ENCODE results near the gene DONSON. TPM values are rescaled to one million over a fixed set of nuclear protein-coding genes. Genes with fewer than 3 reads are reported as not detected.

Gene DONSON
- total RNA-seq, 1 experiment from 2014 or later: 35.3 TPM

GRCh38 chr21:33539616-33540015, 48.9 kb downstream of the DONSON start:
- Histone ChIP-seq H4K91ac (ENCODE audit: insufficient read length, low read depth, low read length) (no peak overlapping the region), H2BK15ac (ENCODE audit: low read depth, low read length) (no peak overlapping the region), H3K79me2 (ENCODE audit: insufficient read depth, low read length) (peaks cover 30% of the 10 kb centered on the region), H2AFZ (ENCODE audit: low read length) (no peak overlapping the region), H2BK20ac (ENCODE audit: low read depth, low read length, poor library complexity, severe bottlenecking) (no peak overlapping the region), H3K23me2 (ENCODE audit: insufficient read length, low read depth, low read length, poor library complexity, severe bottlenecking) (no peaks in the 10 kb centered on the region), H3K14ac (ENCODE audit: insufficient read depth, low read length) (no peak overlapping the region), H2BK120ac (ENCODE audit: low read depth, low read length, poor library complexity, severe bottlenecking) (no peak overlapping the region), H3K4me1 (ENCODE audit: insufficient read depth, low read length) (no peaks in the 10 kb centered on the region), H4K20me1 (ENCODE audit: control insufficient read depth, insufficient read depth, insufficient read length) (no peaks in the 10 kb centered on the region), H3K56ac (ENCODE audit: insufficient read length, low read depth, low read length) (no peak overlapping the region), H3K79me1 (ENCODE audit: insufficient read depth, low read depth, low read length, poor library complexity, severe bottlenecking) (peaks cover 7% of the 10 kb centered on the region), H2BK12ac (ENCODE audit: insufficient read length, low read depth, low read length) (no peak overlapping the region), H3K4ac (ENCODE audit: low read depth, low read length) (no peak overlapping the region), H4K5ac (ENCODE audit: insufficient read length, low read depth, low read length) (no peak overlapping the region), H3K27me3 (ENCODE audit: insufficient read depth, low read length) (no peaks in the 10 kb centered on the region), H2AK5ac (ENCODE audit: insufficient read length, low read length) (no peak overlapping the region), H3K23ac (ENCODE audit: insufficient read length, low read depth, low read length) (no peak overlapping the region), H3K9me3 (ENCODE audit: control insufficient read depth, low read depth, low read length) (no peaks in the 10 kb centered on the region), H3T11ph (ENCODE audit: low read length) (no peak overlapping the region), H3K27ac (ENCODE audit: insufficient read length, low read depth, low read length) (no peak overlapping the region), H2BK5ac (ENCODE audit: insufficient read length, low read length) (no peak overlapping the region), H3K9ac (ENCODE audit: extremely low read depth, insufficient read length, low read length) (no peak overlapping the region), H3K18ac (ENCODE audit: insufficient read length, low read depth, low read length) (no peak overlapping the region), H3K4me2 (ENCODE audit: insufficient read depth, insufficient read length, low read length) (no peak overlapping the region), H4K8ac (replicated peaks; ENCODE audit: insufficient read length, low read depth, low read length) (no peak overlapping the region)
- H3K27me3 Mint-ChIP-seq (ENCODE audit: low read depth): no peaks in the 10 kb centered on the region
- no peaks in the 10 kb centered on the region; a peak in 2 of 5 replicates for H3K9me3 Mint-ChIP-seq
- H3K4me3 Mint-ChIP-seq: no peak overlapping the region
- TF ChIP-seq, protein P1, sequence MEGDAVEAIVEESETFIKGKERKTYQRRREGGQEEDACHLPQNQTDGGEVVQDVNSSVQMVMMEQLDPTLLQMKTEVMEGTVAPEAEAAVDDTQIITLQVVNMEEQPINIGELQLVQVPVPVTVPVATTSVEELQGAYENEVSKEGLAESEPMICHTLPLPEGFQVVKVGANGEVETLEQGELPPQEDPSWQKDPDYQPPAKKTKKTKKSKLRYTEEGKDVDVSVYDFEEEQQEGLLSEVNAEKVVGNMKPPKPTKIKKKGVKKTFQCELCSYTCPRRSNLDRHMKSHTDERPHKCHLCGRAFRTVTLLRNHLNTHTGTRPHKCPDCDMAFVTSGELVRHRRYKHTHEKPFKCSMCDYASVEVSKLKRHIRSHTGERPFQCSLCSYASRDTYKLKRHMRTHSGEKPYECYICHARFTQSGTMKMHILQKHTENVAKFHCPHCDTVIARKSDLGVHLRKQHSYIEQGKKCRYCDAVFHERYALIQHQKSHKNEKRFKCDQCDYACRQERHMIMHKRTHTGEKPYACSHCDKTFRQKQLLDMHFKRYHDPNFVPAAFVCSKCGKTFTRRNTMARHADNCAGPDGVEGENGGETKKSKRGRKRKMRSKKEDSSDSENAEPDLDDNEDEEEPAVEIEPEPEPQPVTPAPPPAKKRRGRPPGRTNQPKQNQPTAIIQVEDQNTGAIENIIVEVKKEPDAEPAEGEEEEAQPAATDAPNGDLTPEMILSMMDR (conservative IDR thresholded peaks at IDR 0.05): no peak
- DNase-seq: no peak
- WGBS (ENCODE audit: extremely low coverage, insufficient read length, low lambda C conversion rate): no CpG with 5 or more reads among the region's 4 CpGs
- no peak overlapping the region for H3K27ac Mint-ChIP-seq
- peaks cover 37 to 69% (median 58%) of the 10 kb centered on the region in 3 experiments for H3K36me3 Mint-ChIP-seq (ENCODE audit: insufficient read depth in 1 of 3, low read depth in 3 of 3)
- H3K4me1 Mint-ChIP-seq: peaks cover 17 to 18% of the 10 kb centered on the region in 2 experiments

Data from H9 (cell line).